Measurements from ENCODE around the gene HSPB8.

HSPB8 gene

GRCh38 chr12:119177724-119178380 is 879 bp upstream of the HSPB8 start:
- H3K4me3 ChIP-seq (ENCODE audit: low read length), result no peak overlapping the region
- no peak for DNase-seq (ENCODE audit: low read depth)
- TF ChIP-seq CTCF (conservative IDR thresholded peaks at IDR 0.05; ENCODE audit: low read depth, low read length), result no peak

GRCh38 chr12:119179335-119180021 is 747 bp downstream of the HSPB8 start:
- H3K4me3 ChIP-seq (ENCODE audit: low read length), result peak overlapping the region; percentile 67
- TF ChIP-seq CTCF (conservative IDR thresholded peaks at IDR 0.05; ENCODE audit: low read depth, low read length), result no peak
- DNase-seq (ENCODE audit: low read depth), result peak; percentile 57

- DNase-seq (ENCODE audit: low read depth), result no peak
- H3K4me3 ChIP-seq (ENCODE audit: low read length), result peak overlapping the region; percentile 67
- peak; percentile 2 for TF ChIP-seq CTCF (conservative IDR thresholded peaks at IDR 0.05; ENCODE audit: low read depth, low read length)
These were observed 1.8 kb downstream of the HSPB8 start for GRCh38 chr12:119180380-119181040.

GRCh38 chr12:119181202-119181601 is 2.5 kb downstream of the HSPB8 start:
- TF ChIP-seq CTCF (conservative IDR thresholded peaks at IDR 0.05; ENCODE audit: low read depth, low read length), result no peak
- DNase-seq (ENCODE audit: low read depth), result no peak
- H3K4me3 ChIP-seq (ENCODE audit: low read length), result peak overlapping the region; percentile 67

- DNase-seq (ENCODE audit: low read depth), result no peak
- peak overlapping the region; percentile 67 for H3K4me3 ChIP-seq (ENCODE audit: low read length)
- no peak for TF ChIP-seq CTCF (conservative IDR thresholded peaks at IDR 0.05; ENCODE audit: low read depth, low read length)
These were observed 3.2 kb downstream of the HSPB8 start for GRCh38 chr12:119181944-119182343.

GRCh38 chr12:119182701-119183493 is 4.2 kb downstream of the HSPB8 start:
- no peak for DNase-seq (ENCODE audit: low read depth)
- no peak overlapping the region for H3K4me3 ChIP-seq (ENCODE audit: low read length)
- TF ChIP-seq CTCF (conservative IDR thresholded peaks at IDR 0.05; ENCODE audit: low read depth, low read length), result no peak

Data from retinal pigment epithelial cell (primary cell).